Spleen (tissue), 7 donors: ENCODE results near the gene PUS10.

ENCODE experiments used
- CTCF ChIP-seq, 11 experiments: fragments of 200-600 bp in 7 of 11; fragments of 450-650 bp in 4 of 11; sonication (generic) in 4 of 11; IDR thresholded peaks in 8 of 11; conservative IDR thresholded peaks in 3 of 11; 1 replicate in 7 of 11; 2 replicates in 4 of 11; pipeline versions ENCODE4 v1.4.0 to v1.8.0; 2016 to 2021; ENCODE audit warnings: antibody characterized with exemption in 11 of 11, inconsistent platforms in 4 of 11, mild to moderate bottlenecking in 1 of 11
- POLR2A ChIP-seq, 3 donors: fragments of 450-650 bp; IDR thresholded peaks; one replicate each; pipeline ENCODE4 v1.5.1; 2017; ENCODE audit warnings: antibody characterized with exemption in 3 of 3, mild to moderate bottlenecking in 1 of 3
- POLR2AphosphoS5 ChIP-seq, 3 donors: sonication (generic); formaldehyde crosslinking; IDR thresholded peaks; one replicate each; pipeline ENCODE4 v1.5.1; 2017; ENCODE audit warnings: antibody characterized with exemption in 3 of 3
- donor health status: DM: no; HTN: no; CAD: no; lungs with moderate emphysema.
- donor health status: DM: no; HTN: no; CAD: no.
- donor health status: DM: no; HTN: no; CAD: no.

- TF ChIP-seq CTCF (IDR thresholded peaks at IDR 0.05 in 8 of 11, conservative IDR thresholded peaks at IDR 0.05 in 3 of 11), result peak in 4 of 11 experiments; percentile 14 to 50 (median 39)
- no peak for TF ChIP-seq POLR2A (IDR thresholded peaks at IDR 0.05)
- TF ChIP-seq POLR2AphosphoS5 (IDR thresholded peaks at IDR 0.05), result peak; percentile 68 to 85 (median 84)
These were observed 48.0 kb upstream of the PUS10 start, which contains the start of gene SANBR for GRCh38 chr2:61065714-61066709.
